Inflammatory macrophage (primary cell): ENCODE measurements around the gene CACNA1C.
A peak's percentile ranks its signal among the peaks of the same experiment; 100 is the strongest.

Experiments
- DNase-seq, 2 donors: peaks; one replicate each; pipeline ENCODE4 v3.0.0-alpha.2; 2020 to 2022

CACNA1C gene

GRCh38 chr12:2260441-2260840, 207.7 kb downstream of the CACNA1C start:
- no peak for DNase-seq

GRCh38 chr12:2261708-2262107, 208.9 kb downstream of the CACNA1C start:
- DNase-seq, result no peak

GRCh38 chr12:2262449-2262848, 209.7 kb downstream of the CACNA1C start:
- no peak for DNase-seq

- DNase-seq, result no peak
Observed at GRCh38 chr12:2263901-2264300, 211.1 kb downstream of the CACNA1C start.

- peak in 1 of 2 donors; percentile 15 for DNase-seq
Observed at GRCh38 chr12:2264651-2265232, 212.0 kb downstream of the CACNA1C start.

- no peak for DNase-seq
Observed at GRCh38 chr12:2265461-2266167, 212.8 kb downstream of the CACNA1C start.

GRCh38 chr12:2266666-2267620, 214.2 kb downstream of the CACNA1C start:
- DNase-seq, result no peak

- DNase-seq, result no peak
Observed at GRCh38 chr12:2267703-2268470, 215.1 kb downstream of the CACNA1C start.

- no peak for DNase-seq
Observed at GRCh38 chr12:2268471-2269286, 215.9 kb downstream of the CACNA1C start.

- no peak for DNase-seq
Observed at GRCh38 chr12:2270846-2271245, 218.1 kb downstream of the CACNA1C start.

GRCh38 chr12:2271961-2272360, 219.2 kb downstream of the CACNA1C start:
- no peak for DNase-seq

GRCh38 chr12:2273288-2273687, 220.5 kb downstream of the CACNA1C start:
- no peak for DNase-seq

- no peak for DNase-seq
Observed at GRCh38 chr12:2273751-2274150, 221.0 kb downstream of the CACNA1C start.

GRCh38 chr12:2274733-2275132, 221.9 kb downstream of the CACNA1C start:
- DNase-seq, result no peak

- DNase-seq, result no peak
Observed at GRCh38 chr12:2276288-2277033, 223.7 kb downstream of the CACNA1C start.

- no peak for DNase-seq
Observed at GRCh38 chr12:2277492-2278155, 224.8 kb downstream of the CACNA1C start.

GRCh38 chr12:2281446-2281845, 228.7 kb downstream of the CACNA1C start:
- no peak for DNase-seq

GRCh38 chr12:2282318-2282717, 229.5 kb downstream of the CACNA1C start:
- no peak for DNase-seq

GRCh38 chr12:2283480-2283879, 230.7 kb downstream of the CACNA1C start:
- no peak for DNase-seq

GRCh38 chr12:2283916-2284315, 231.1 kb downstream of the CACNA1C start:
- peak; percentile 25 to 31 for DNase-seq
